Colonic mucosa (tissue), 4 donors: ENCODE data around the gene AP5Z1. TPM values are rescaled to one million over a fixed set of nuclear protein-coding genes. Genes with fewer than 3 reads are reported as not detected.

Source experiments
- DNase-seq: peaks from one replicate; pipeline ENCODE4 v3.0.0-alpha.2; 2020
- H3K27ac ChIP-seq: fragments of 200-600 bp; one replicate; pipeline ENCODE4 v1.8.0; 2021
- H3K27me3 ChIP-seq: fragments of 200-600 bp; one replicate; pipeline ENCODE4 v1.8.0; 2021
- H3K36me3 ChIP-seq: fragments of 200-600 bp; one replicate; pipeline ENCODE4 v1.8.0; 2021
- H3K4me1 ChIP-seq: fragments of 200-600 bp; one replicate; pipeline ENCODE4 v1.8.0; 2021; ENCODE audit warnings: mild to moderate bottlenecking
- H3K4me3 ChIP-seq: fragments of 200-600 bp; one replicate; pipeline ENCODE4 v1.8.0; 2021
- H3K9ac ChIP-seq, 2 donors: one replicate each; pipeline ENCODE4 v1.7.0; 2013; ENCODE audit warnings: control low read depth in 2 of 2, low read depth in 2 of 2, low read length in 2 of 2
- H3K9me3 ChIP-seq: fragments of 200-600 bp; one replicate; pipeline ENCODE4 v1.8.0; 2021
- intact Hi-C: fragments of 100-400 bp; cut with DNase I; formaldehyde crosslinking; loops from one replicate; pipeline ENCODE4 v1.14.1; 2022
- total RNA-seq, 2 donors: library from RNA; stranded (reverse); fragmentation: NEBNext Ultra II Directional in 1 of 2; extraction: Animal tissue kit (Norgen Biotek cat#: 25700) in 1 of 2; gene quantifications; one replicate each; pipeline ENCODE4 v1.2.1, GENCODE V29; 2021
- TF ChIP-seq, protein P1 (sequence below): fragments of 200-600 bp; IDR thresholded peaks from one replicate; pipeline ENCODE4 v1.8.0; 2022; ENCODE audit warnings: antibody characterized with exemption, mild to moderate bottlenecking
- donor health status: healthy.
- donor health status: DM: no; HTN: no; CAD: no.
- donor health status: DM: no; HTN: no; CAD: no.

AP5Z1 gene, protein sequence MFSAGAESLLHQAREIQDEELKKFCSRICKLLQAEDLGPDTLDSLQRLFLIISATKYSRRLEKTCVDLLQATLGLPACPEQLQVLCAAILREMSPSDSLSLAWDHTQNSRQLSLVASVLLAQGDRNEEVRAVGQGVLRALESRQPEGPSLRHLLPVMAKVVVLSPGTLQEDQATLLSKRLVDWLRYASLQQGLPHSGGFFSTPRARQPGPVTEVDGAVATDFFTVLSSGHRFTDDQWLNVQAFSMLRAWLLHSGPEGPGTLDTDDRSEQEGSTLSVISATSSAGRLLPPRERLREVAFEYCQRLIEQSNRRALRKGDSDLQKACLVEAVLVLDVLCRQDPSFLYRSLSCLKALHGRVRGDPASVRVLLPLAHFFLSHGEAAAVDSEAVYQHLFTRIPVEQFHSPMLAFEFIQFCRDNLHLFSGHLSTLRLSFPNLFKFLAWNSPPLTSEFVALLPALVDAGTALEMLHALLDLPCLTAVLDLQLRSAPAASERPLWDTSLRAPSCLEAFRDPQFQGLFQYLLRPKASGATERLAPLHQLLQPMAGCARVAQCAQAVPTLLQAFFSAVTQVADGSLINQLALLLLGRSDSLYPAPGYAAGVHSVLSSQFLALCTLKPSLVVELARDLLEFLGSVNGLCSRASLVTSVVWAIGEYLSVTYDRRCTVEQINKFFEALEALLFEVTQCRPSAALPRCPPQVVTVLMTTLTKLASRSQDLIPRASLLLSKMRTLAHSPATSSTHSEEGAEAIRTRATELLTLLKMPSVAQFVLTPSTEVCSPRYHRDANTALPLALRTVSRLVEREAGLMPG
- 10 to 100 TPM; 27.9 to 49.9 TPM for total RNA-seq

DNA sequence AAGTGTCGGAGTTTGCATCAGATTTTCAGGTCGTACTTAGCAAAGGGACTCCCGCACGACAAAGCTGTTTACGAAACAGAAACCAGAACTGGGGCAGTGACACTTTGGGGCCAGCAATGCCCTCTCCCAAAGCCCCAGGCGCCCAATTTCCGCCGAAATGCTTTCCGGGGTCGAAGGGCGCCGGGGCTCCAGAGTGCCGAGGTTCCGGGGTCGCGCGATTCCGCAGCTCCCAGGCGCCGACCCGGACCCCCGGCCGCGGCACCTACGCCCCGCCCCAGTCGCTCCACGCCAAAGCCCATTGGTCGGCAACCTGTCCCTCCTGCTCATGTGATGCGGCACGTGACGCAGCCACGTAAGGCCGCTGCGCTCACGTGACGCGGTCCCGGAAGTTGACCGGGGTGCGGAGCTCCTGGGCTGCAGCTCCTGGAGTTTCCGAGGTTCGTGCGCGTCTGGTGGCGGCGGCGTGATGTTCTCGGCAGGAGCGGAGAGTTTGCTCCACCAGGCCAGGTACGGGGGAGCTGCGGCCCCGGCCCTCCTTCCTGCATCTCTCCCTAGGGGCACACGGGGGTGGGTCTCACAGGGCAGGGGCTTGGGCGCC, at the start of gene AP5Z1:
AP5Z1 (plus strand) TSS at position 374 of the 598 bp plus-strand sequence; CDS start at position 467, 93 bp downstream.
- Histone ChIP-seq H3K27ac (peak within 1 kb of the TSS; percentile 98), H3K4me1 (peaks cover 12% of the 10 kb centered on the region), H3K9me3 (no peaks in the 10 kb centered on the region), H3K9ac (peak within 1 kb of the TSS; percentile 90 to 99), H3K27me3 (no peaks in the 10 kb centered on the region), H3K4me3 (peak within 1 kb of the TSS; percentile 95), H3K36me3 (no peaks in the 10 kb centered on the region)
- TF ChIP-seq, protein P1, sequence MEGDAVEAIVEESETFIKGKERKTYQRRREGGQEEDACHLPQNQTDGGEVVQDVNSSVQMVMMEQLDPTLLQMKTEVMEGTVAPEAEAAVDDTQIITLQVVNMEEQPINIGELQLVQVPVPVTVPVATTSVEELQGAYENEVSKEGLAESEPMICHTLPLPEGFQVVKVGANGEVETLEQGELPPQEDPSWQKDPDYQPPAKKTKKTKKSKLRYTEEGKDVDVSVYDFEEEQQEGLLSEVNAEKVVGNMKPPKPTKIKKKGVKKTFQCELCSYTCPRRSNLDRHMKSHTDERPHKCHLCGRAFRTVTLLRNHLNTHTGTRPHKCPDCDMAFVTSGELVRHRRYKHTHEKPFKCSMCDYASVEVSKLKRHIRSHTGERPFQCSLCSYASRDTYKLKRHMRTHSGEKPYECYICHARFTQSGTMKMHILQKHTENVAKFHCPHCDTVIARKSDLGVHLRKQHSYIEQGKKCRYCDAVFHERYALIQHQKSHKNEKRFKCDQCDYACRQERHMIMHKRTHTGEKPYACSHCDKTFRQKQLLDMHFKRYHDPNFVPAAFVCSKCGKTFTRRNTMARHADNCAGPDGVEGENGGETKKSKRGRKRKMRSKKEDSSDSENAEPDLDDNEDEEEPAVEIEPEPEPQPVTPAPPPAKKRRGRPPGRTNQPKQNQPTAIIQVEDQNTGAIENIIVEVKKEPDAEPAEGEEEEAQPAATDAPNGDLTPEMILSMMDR, result no peak
- intact Hi-C loops, result no loop called here
- peak; percentile 96 for DNase-seq

DNA sequence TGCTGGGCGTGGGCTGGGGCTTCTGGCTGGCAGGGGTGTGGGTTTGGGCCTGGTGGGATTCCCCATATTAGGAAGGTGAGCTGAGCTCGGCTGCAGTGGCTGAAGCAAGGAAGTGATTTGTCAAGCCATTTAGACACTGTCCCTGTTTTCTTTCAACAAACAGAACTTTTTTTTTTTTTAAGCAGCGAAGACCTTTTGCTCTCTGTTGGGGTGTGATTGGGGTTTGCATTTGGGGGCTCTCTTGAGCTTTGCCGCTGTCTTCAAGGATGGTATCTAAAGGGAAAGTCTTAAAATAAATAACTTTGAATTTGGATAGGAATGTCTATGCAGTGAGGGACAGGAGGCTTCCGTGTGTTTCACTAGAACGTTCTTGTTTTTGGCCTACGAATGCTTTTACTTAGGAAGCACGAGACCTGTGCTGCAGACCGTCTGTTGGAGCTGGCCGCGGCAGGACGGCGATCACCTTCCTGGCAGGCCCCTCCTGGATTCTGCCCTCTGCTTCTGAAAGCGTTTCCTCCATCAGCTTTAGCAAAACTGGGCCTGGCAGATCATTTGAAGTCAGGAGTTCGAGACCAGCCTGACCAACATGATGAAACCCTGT, 49.5 kb upstream of the AP5Z1 start:
- intact Hi-C loops, result no loop called here
- H3K27me3 ChIP-seq, result no peaks in the 10 kb centered on the region
- TF ChIP-seq, protein P1, result no peak
- peak overlapping the region; percentile 70 for H3K27ac ChIP-seq
- H3K4me3 ChIP-seq, result peak overlapping the region; percentile 32
- H3K4me1 ChIP-seq, result no peaks in the 10 kb centered on the region
- H3K9ac ChIP-seq, result peak overlapping the region; percentile 72 to 73
- no peaks in the 10 kb centered on the region for H3K36me3 ChIP-seq
- no peaks in the 10 kb centered on the region for H3K9me3 ChIP-seq
- DNase-seq, result no peak

DNA sequence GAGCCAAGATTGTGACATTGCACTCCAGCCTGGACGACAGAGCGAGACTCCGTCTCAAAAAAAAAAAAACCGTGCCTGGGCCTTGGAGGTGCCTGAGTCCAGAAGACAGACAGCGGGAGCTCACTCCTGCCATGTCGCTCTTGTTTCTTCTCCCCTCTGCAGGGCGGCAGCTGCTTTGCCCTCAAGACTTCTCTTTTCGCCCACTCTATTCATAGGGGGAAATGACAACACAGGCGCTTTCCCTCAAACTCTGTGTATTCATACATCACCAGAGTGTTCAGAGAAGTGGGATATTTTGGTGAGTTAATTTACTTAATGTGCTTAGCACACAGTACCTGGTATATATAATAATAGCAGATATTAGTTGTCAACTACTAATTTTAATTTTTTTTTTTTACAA, 48.9 kb upstream of the AP5Z1 start:
- no peaks in the 10 kb centered on the region for H3K27me3 ChIP-seq
- DNase-seq, result no peak
- H3K9me3 ChIP-seq, result no peaks in the 10 kb centered on the region
- no peak overlapping the region for H3K4me3 ChIP-seq
- H3K9ac ChIP-seq, result no peak overlapping the region
- H3K4me1 ChIP-seq, result no peaks in the 10 kb centered on the region
- H3K27ac ChIP-seq, result no peak overlapping the region
- H3K36me3 ChIP-seq, result no peaks in the 10 kb centered on the region
- TF ChIP-seq, protein P1, result no peak
- intact Hi-C loops, result no loop called here

DNA sequence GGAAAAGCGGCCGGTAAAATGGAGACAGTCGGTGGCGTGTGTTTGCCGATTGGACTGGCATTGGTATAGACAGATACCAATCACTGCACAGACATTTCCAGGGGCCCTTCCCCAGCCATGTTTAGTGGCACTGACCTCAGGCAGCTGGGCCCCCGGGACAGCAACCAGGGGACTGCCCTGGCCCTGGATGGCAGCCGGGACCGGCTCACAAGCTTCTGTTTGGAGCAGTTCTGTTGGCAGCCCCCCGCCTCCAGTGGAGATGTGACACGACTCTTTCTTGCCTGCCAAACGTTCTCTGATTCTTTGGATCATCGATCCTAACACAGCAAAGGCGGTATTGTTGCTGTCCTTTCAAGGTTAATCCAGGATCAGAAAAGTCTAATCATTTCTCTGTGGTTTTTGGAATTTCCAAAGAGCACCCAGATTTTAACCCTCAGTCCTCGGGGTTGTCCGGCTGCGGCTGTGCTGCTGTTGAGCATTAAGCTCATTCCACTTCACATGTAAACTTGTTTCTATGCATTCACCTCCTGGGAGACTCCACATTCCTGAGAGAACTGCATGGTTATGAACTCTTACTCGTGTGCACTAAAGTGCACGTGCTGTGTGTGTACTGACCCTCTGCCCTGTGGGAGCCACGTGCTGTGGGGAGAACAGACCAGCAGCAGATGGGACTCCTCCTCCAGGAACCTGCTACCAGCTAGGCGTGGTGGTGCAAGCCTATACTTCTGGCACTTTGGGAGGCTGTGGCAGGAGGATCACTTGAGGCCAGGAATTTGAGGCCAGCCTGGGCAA, 47.3 kb upstream of the AP5Z1 start:
- H3K27ac ChIP-seq, result no peak overlapping the region
- no peaks in the 10 kb centered on the region for H3K4me1 ChIP-seq

More for the DNA sequence above, 47.3 kb upstream of the AP5Z1 start:
- Histone ChIP-seq H3K9ac (no peak overlapping the region), H3K4me3 (no peak overlapping the region), H3K9me3 (no peaks in the 10 kb centered on the region), H3K36me3 (no peaks in the 10 kb centered on the region), H3K27me3 (no peaks in the 10 kb centered on the region)
- DNase-seq, result no peak
- TF ChIP-seq, protein P1, result no peak
- intact Hi-C loops, result no loop called here
